Stimulated activated CD4-positive, alpha-beta T cell treated with anti-CD3 and anti-CD28 coated beads, Interleukin-2, amount 100 ng/mL, for 24 hours (primary cell): ENCODE data around the gene IRF3.

Experiments used
- DNase-seq, 2 donors: peaks; one replicate each; pipeline ENCODE4 v3.0.0-alpha.2; 2020

IRF3 gene

GRCh38 chr19:49665036-49665350, 664 bp downstream of the IRF3 start:
- DNase-seq = no peak

- peak; percentile 93 to 96 for DNase-seq
Observed at GRCh38 chr19:49664171-49665035, 1.3 kb downstream of the IRF3 start.

GRCh38 chr19:49663224-49663623, 2.4 kb downstream of the IRF3 start:
- DNase-seq = no peak

GRCh38 chr19:49662011-49662410, 3.6 kb downstream of the IRF3 start:
- no peak for DNase-seq

GRCh38 chr19:49660338-49660961, 5.2 kb downstream of the IRF3 start:
- DNase-seq = no peak

GRCh38 chr19:49658566-49659442, 6.9 kb downstream of the IRF3 start:
- DNase-seq = no peak

- DNase-seq = no peak
Observed at GRCh38 chr19:49658139-49658517, 7.5 kb downstream of the IRF3 start.

- no peak for DNase-seq
Observed at GRCh38 chr19:49657493-49658138, 8.0 kb downstream of the IRF3 start.

- DNase-seq = no peak
Observed at GRCh38 chr19:49656456-49657109, 9.1 kb downstream of the IRF3 start.

GRCh38 chr19:49655570-49656455, 9.8 kb downstream of the IRF3 start:
- DNase-seq = no peak

GRCh38 chr19:49654581-49654980, 11.1 kb downstream of the IRF3 start:
- DNase-seq = no peak

- DNase-seq = no peak
Observed at GRCh38 chr19:49653466-49653806, 12.2 kb downstream of the IRF3 start.

GRCh38 chr19:49652551-49653465, 12.8 kb downstream of the IRF3 start:
- DNase-seq = no peak

GRCh38 chr19:49651820-49652550, 13.7 kb downstream of the IRF3 start:
- DNase-seq = no peak

- DNase-seq = no peak
Observed at GRCh38 chr19:49651029-49651819, 14.4 kb downstream of the IRF3 start.

GRCh38 chr19:49646586-49646985, 19.1 kb downstream of the IRF3 start:
- DNase-seq = no peak

- no peak for DNase-seq
Observed at GRCh38 chr19:49645995-49646394, 19.7 kb downstream of the IRF3 start.

- no peak for DNase-seq
Observed at GRCh38 chr19:49645592-49645991, 20.1 kb downstream of the IRF3 start.

- DNase-seq = no peak
Observed at GRCh38 chr19:49643466-49643865, 22.2 kb downstream of the IRF3 start.
